HCT116 (cell line): ENCODE measurements around the gene FAM193B.

ENCODE experiments used
- CBX3 ChIP-seq: IDR thresholded peaks from 2 replicates; pipeline ENCODE4 v1.6.1; 2012; ENCODE audit warnings: low read depth
- CEBPB ChIP-seq: IDR thresholded peaks from 2 replicates; pipeline ENCODE4 v1.6.1; 2012; ENCODE audit warnings: low read depth
- CTCF ChIP-seq, 3 experiments: fragments of 200-600 bp in 1 of 3; sonication (generic) in 1 of 3; IDR thresholded peaks in 2 of 3; conservative IDR thresholded peaks in 1 of 3; 2 replicates each; pipeline ENCODE4 v1.5.1; 2012 to 2017; ENCODE audit warnings: low read depth in 2 of 3, low read length in 2 of 3, antibody characterized with exemption in 1 of 3, borderline replicate concordance in 1 of 3, control low read depth in 1 of 3, mild to moderate bottlenecking in 1 of 3, mixed read lengths in 1 of 3, mixed run types in 1 of 3, moderate library complexity in 1 of 3; ENCODE audit not compliant: insufficient read depth in 1 of 3
- EZH2 ChIP-seq: fragments of 200-600 bp; sonication (generic); IDR thresholded peaks from 2 replicates; pipeline ENCODE4 v1.6.1; 2017; ENCODE audit warnings: antibody characterized with exemption, mixed run types
- POLR2A ChIP-seq: IDR thresholded peaks from 2 replicates; pipeline ENCODE4 v1.7.0; 2011; ENCODE audit warnings: borderline replicate concordance; ENCODE audit not compliant: insufficient read depth, insufficient read length; ENCODE audit errors: extremely low read depth
- POLR2AphosphoS5 ChIP-seq: IDR thresholded peaks from 2 replicates; pipeline ENCODE4 v1.6.1; 2011; ENCODE audit warnings: mild to moderate bottlenecking, low read depth, low read length, moderate library complexity
- SIN3A ChIP-seq: IDR thresholded peaks from 2 replicates; pipeline ENCODE4 v1.6.1; 2012; ENCODE audit warnings: low read depth
- SP1 ChIP-seq: IDR thresholded peaks from 2 replicates; pipeline ENCODE4 v1.6.1; 2012; ENCODE audit warnings: low read depth

- TF ChIP-seq EZH2 (no peak), POLR2AphosphoS5 (peak; percentile 35; the same call in 1 of the 2 replicates), SIN3A (no peak), CTCF (IDR thresholded peaks at IDR 0.05 in 2 of 3, conservative IDR thresholded peaks at IDR 0.05 in 1 of 3; ENCODE audit: borderline replicate concordance in 1 of 3, insufficient read depth in 1 of 3, low read depth in 2 of 3, low read length in 2 of 3) (no peak), POLR2A (no peak), CEBPB (no peak), SP1 (no peak), CBX3 (no peak)
Observed at GRCh38 chr5:177496727-177497291, 57.6 kb downstream of the FAM193B start.
